KBM-7 (cell line): Measurements from ENCODE around the gene DIS3L2.
"Not testable (repeated sequence)": the region's sequence is repeated elsewhere in the genome, so short reads cannot be mapped to it uniquely, and the experiment has no call there.

Experiments used
- DNase-seq: peaks from one replicate; pipeline ENCODE4 v3.0.0-alpha.2; 2015
- in situ Hi-C: fragments of 300-500 bp; cut with MboI; formaldehyde crosslinking; loops from 2 replicates; pipeline ENCODE4 v1.14.3; 2020; ENCODE audit warnings: low sequenced_read_pairs, low pct_unique_long_range_greater_than_20kb, mixed read lengths

The DIS3L2 gene

GRCh38 chr2:232377841-232378734 lies 416.6 kb downstream of the DIS3L2 start:
- in situ Hi-C loops, result no loop called here
- no peak for DNase-seq

GRCh38 chr2:232378735-232379151 lies 417.2 kb downstream of the DIS3L2 start, which contains the start of gene ALPP:
TSS of gene ALPP (plus strand) at chr2:232378751. CDS start at chr2:232378803, 52 bp downstream.
- DNase-seq, in situ Hi-C loops: not testable (repeated sequence)

- DNase-seq, in situ Hi-C loops: not testable (repeated sequence)
Measured at GRCh38 chr2:232379610-232380590, 418.4 kb downstream of the DIS3L2 start.

- DNase-seq, in situ Hi-C loops: not testable (repeated sequence)
Measured at GRCh38 chr2:232381204-232382031, 419.9 kb downstream of the DIS3L2 start.

- in situ Hi-C loops, result no loop called here
- DNase-seq, result no peak
Measured at GRCh38 chr2:232382331-232383225, 421.1 kb downstream of the DIS3L2 start.

- no peak for DNase-seq
- in situ Hi-C loops, result no loop called here
Measured at GRCh38 chr2:232384466-232384865, 423.0 kb downstream of the DIS3L2 start.

GRCh38 chr2:232385058-232385457 lies 423.5 kb downstream of the DIS3L2 start:
- in situ Hi-C loops, DNase-seq: not testable (repeated sequence)

GRCh38 chr2:232385660-232386489 lies 424.4 kb downstream of the DIS3L2 start:
- in situ Hi-C loops, result no loop called here
- no peak for DNase-seq

GRCh38 chr2:232386490-232386739 lies 424.9 kb downstream of the DIS3L2 start:
- in situ Hi-C loops, result no loop called here
- DNase-seq, result no peak
